ENCODE measurements around the gene PPY.

GRCh38 chr17:43932357-43932756 is 9.9 kb downstream of the PPY start:
- TF ChIP-seq ZBTB43 (CRISPR knock-in tag; IDR thresholded peaks at IDR 0.05) (no peak), ZNF121 (CRISPR knock-in tag; IDR thresholded peaks at IDR 0.05) (peak; percentile 45; the same call in 1 of the 2 replicates), ESRRA (CRISPR knock-in tag; IDR thresholded peaks at IDR 0.05; ENCODE audit: borderline replicate concordance) (no peak), TCF7 (CRISPR knock-in tag; IDR thresholded peaks at IDR 0.05; ENCODE audit: low read depth) (no peak), NFYB (CRISPR knock-in tag; conservative IDR thresholded peaks at IDR 0.05; ENCODE audit: low read depth) (no peak)
- TF ChIP-seq, protein P1, sequence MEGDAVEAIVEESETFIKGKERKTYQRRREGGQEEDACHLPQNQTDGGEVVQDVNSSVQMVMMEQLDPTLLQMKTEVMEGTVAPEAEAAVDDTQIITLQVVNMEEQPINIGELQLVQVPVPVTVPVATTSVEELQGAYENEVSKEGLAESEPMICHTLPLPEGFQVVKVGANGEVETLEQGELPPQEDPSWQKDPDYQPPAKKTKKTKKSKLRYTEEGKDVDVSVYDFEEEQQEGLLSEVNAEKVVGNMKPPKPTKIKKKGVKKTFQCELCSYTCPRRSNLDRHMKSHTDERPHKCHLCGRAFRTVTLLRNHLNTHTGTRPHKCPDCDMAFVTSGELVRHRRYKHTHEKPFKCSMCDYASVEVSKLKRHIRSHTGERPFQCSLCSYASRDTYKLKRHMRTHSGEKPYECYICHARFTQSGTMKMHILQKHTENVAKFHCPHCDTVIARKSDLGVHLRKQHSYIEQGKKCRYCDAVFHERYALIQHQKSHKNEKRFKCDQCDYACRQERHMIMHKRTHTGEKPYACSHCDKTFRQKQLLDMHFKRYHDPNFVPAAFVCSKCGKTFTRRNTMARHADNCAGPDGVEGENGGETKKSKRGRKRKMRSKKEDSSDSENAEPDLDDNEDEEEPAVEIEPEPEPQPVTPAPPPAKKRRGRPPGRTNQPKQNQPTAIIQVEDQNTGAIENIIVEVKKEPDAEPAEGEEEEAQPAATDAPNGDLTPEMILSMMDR (IDR thresholded peaks at IDR 0.05), result no peak
- TF ChIP-seq, protein P2, sequence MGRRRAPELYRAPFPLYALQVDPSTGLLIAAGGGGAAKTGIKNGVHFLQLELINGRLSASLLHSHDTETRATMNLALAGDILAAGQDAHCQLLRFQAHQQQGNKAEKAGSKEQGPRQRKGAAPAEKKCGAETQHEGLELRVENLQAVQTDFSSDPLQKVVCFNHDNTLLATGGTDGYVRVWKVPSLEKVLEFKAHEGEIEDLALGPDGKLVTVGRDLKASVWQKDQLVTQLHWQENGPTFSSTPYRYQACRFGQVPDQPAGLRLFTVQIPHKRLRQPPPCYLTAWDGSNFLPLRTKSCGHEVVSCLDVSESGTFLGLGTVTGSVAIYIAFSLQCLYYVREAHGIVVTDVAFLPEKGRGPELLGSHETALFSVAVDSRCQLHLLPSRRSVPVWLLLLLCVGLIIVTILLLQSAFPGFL (CRISPR knock-in tag; IDR thresholded peaks at IDR 0.05; ENCODE audit: borderline replicate concordance), result no peak
- TF ChIP-seq, protein P3, sequence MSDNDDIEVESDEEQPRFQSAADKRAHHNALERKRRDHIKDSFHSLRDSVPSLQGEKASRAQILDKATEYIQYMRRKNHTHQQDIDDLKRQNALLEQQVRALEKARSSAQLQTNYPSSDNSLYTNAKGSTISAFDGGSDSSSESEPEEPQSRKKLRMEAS (CRISPR knock-in tag; IDR thresholded peaks at IDR 0.05), result no peak
